H9 (cell line): Measurements from ENCODE around the gene PELO. TPM values are rescaled to one million over a fixed set of nuclear protein-coding genes. Genes with fewer than 3 reads are reported as not detected.

Experiments
- DNase-seq: peaks from one replicate; pipeline ENCODE4 v3.0.0-alpha.2; 2017
- H2AFZ ChIP-seq: one replicate; pipeline ENCODE4 v1.6.1; 2013; ENCODE audit warnings: mild to moderate bottlenecking, low read length, control low read depth, moderate library complexity
- H2AK5ac ChIP-seq: 2 replicates; pipeline ENCODE4 v1.6.1; 2013; ENCODE audit warnings: low read length, control low read depth, mixed read lengths; ENCODE audit not compliant: insufficient read length
- H2BK120ac ChIP-seq: one replicate; pipeline ENCODE4 v1.6.1; 2013; ENCODE audit warnings: low read depth, mild to moderate bottlenecking, low read length, control low read depth, inconsistent platforms; ENCODE audit not compliant: poor library complexity, severe bottlenecking
- H2BK12ac ChIP-seq: 2 replicates; pipeline ENCODE4 v1.6.1; 2013; ENCODE audit warnings: low read length, control low read depth, mixed read lengths, low read depth; ENCODE audit not compliant: insufficient read length
- H2BK15ac ChIP-seq: 2 replicates; pipeline ENCODE4 v1.6.1; 2013; ENCODE audit warnings: low read depth, low read length, control low read depth
- H2BK20ac ChIP-seq: one replicate; pipeline ENCODE4 v1.6.1; 2013; ENCODE audit warnings: low read depth, mild to moderate bottlenecking, low read length, control low read depth, inconsistent platforms; ENCODE audit not compliant: poor library complexity, severe bottlenecking
- H2BK5ac ChIP-seq: 2 replicates; pipeline ENCODE4 v1.6.1; 2013; ENCODE audit warnings: low read length, control low read depth, mixed read lengths; ENCODE audit not compliant: insufficient read length
- H3K14ac ChIP-seq: 2 replicates; pipeline ENCODE4 v1.6.1; 2013; ENCODE audit warnings: low read length, control low read depth; ENCODE audit not compliant: insufficient read depth
- H3K18ac ChIP-seq: 2 replicates; pipeline ENCODE4 v1.6.1; 2013; ENCODE audit warnings: low read depth, mild to moderate bottlenecking, mixed read lengths, low read length, control low read depth; ENCODE audit not compliant: insufficient read length
- H3K23ac ChIP-seq: 2 replicates; pipeline ENCODE4 v1.6.1; 2013; ENCODE audit warnings: low read length, control low read depth, mixed read lengths, low read depth; ENCODE audit not compliant: insufficient read length
- H3K23me2 ChIP-seq: 2 replicates; pipeline ENCODE4 v1.6.1; 2013; ENCODE audit warnings: low read depth, mild to moderate bottlenecking, mixed read lengths, low read length, control low read depth; ENCODE audit not compliant: insufficient read length, poor library complexity, severe bottlenecking
- H3K27ac ChIP-seq: 2 replicates; pipeline ENCODE4 v1.5.1; 2013; ENCODE audit warnings: low read length, control low read depth, mixed read lengths, low read depth; ENCODE audit not compliant: insufficient read length
- H3K27me3 ChIP-seq: 2 replicates; pipeline ENCODE4 v1.6.1; 2013; ENCODE audit warnings: low read length, control low read depth, inconsistent platforms; ENCODE audit not compliant: insufficient read depth
- H3K4ac ChIP-seq: 2 replicates; pipeline ENCODE4 v1.6.1; 2013; ENCODE audit warnings: low read depth, mild to moderate bottlenecking, control low read depth, inconsistent platforms, low read length, moderate library complexity
- H3K4me1 ChIP-seq: 2 replicates; pipeline ENCODE4 v1.6.1; 2013; ENCODE audit warnings: low read length, control low read depth, inconsistent platforms; ENCODE audit not compliant: insufficient read depth
- H3K4me2 ChIP-seq: 2 replicates; pipeline ENCODE4 v1.6.1; 2013; ENCODE audit warnings: low read length, control low read depth, mixed read lengths; ENCODE audit not compliant: insufficient read length, insufficient read depth
- H3K56ac ChIP-seq: 2 replicates; pipeline ENCODE4 v1.6.1; 2013; ENCODE audit warnings: low read depth, mild to moderate bottlenecking, mixed read lengths, low read length, control low read depth; ENCODE audit not compliant: insufficient read length
- H3K79me1 ChIP-seq: 2 replicates; pipeline ENCODE4 v1.6.1; 2013; ENCODE audit warnings: low read depth, mild to moderate bottlenecking, moderate library complexity, low read length, control low read depth, inconsistent platforms; ENCODE audit not compliant: insufficient read depth, poor library complexity, severe bottlenecking
- H3K79me2 ChIP-seq: 2 replicates; pipeline ENCODE4 v1.6.1; 2013; ENCODE audit warnings: low read length, control low read depth, inconsistent platforms; ENCODE audit not compliant: insufficient read depth
- H3K9ac ChIP-seq: 2 replicates; pipeline ENCODE4 v1.6.1; 2013; ENCODE audit warnings: low read length, control low read depth, mixed read lengths; ENCODE audit not compliant: insufficient read length; ENCODE audit errors: extremely low read depth
- H3K9me3 ChIP-seq: one replicate; pipeline ENCODE4 v1.6.1; 2013; ENCODE audit warnings: low read depth, low read length, inconsistent platforms; ENCODE audit not compliant: control insufficient read depth
- H3T11ph ChIP-seq: one replicate; pipeline ENCODE4 v1.6.1; 2013; ENCODE audit warnings: mild to moderate bottlenecking, low read length, control low read depth, inconsistent platforms
- H4K20me1 ChIP-seq: one replicate; pipeline ENCODE4 v1.6.1; 2013; ENCODE audit not compliant: control insufficient read depth, insufficient read length, insufficient read depth
- H4K5ac ChIP-seq: 2 replicates; pipeline ENCODE4 v1.6.1; 2013; ENCODE audit warnings: low read depth, mild to moderate bottlenecking, mixed read lengths, low read length, control low read depth; ENCODE audit not compliant: insufficient read length
- H4K8ac ChIP-seq: replicated peaks from 2 replicates; pipeline ENCODE4 v1.6.1; 2013; ENCODE audit warnings: low read length, control low read depth, mixed read lengths, low read depth; ENCODE audit not compliant: insufficient read length
- H4K91ac ChIP-seq: 2 replicates; pipeline ENCODE4 v1.6.1; 2013; ENCODE audit warnings: low read depth, mild to moderate bottlenecking, moderate library complexity, mixed read lengths, low read length, control low read depth; ENCODE audit not compliant: insufficient read length
- H3K27ac Mint-ChIP-seq, 3 experiments: 2 replicates in 2 of 3; 3 replicates in 1 of 3; pipeline ENCODE4 v1.8.0; 2020 to 2021; ENCODE audit warnings: mixed read lengths in 3 of 3, mild to moderate bottlenecking in 1 of 3, moderate library complexity in 1 of 3
- H3K27me3 Mint-ChIP-seq: 2 replicates; pipeline ENCODE4 v1.8.0; 2021; ENCODE audit warnings: low read depth, mild to moderate bottlenecking, moderate library complexity, mixed read lengths
- H3K36me3 Mint-ChIP-seq, 3 experiments: 2 replicates in 2 of 3; 3 replicates in 1 of 3; pipeline ENCODE4 v1.8.0; 2020 to 2021; ENCODE audit warnings: low read depth in 3 of 3, mixed read lengths in 3 of 3; ENCODE audit not compliant: insufficient read depth in 1 of 3
- H3K4me1 Mint-ChIP-seq, 2 experiments: 2 replicates each; pipeline ENCODE4 v1.8.0; 2020; ENCODE audit warnings: mixed read lengths in 2 of 2
- H3K4me3 Mint-ChIP-seq, 2 experiments: 2 replicates in 1 of 2; 3 replicates in 1 of 2; pipeline ENCODE4 v1.8.0; 2020 to 2021; ENCODE audit warnings: mild to moderate bottlenecking in 2 of 2, mixed read lengths in 2 of 2, moderate library complexity in 1 of 2
- H3K9me3 Mint-ChIP-seq, 2 experiments: 2 replicates in 1 of 2; 3 replicates in 1 of 2; pipeline ENCODE4 v1.8.0; 2020; ENCODE audit warnings: mild to moderate bottlenecking in 2 of 2, mixed read lengths in 2 of 2, moderate library complexity in 1 of 2
- CTCF ChIP-seq: fragments of 200-600 bp; sonication (generic); conservative IDR thresholded peaks from 3 replicates; pipeline ENCODE4 v1.8.0; 2021; ENCODE audit warnings: antibody characterized with exemption, mild to moderate bottlenecking
- WGBS: extraction: QIAGEN DNeasy Blood & Tissue Kit; methylation state at CpG from one replicate; pipeline ENCODE4 v1.1.7; 2013; ENCODE audit warnings: missing lambda C conversion rate, low lambda C conversion rate, mixed read lengths; ENCODE audit not compliant: insufficient read length; ENCODE audit errors: extremely low coverage; 5-methylcytosine and 5-hydroxymethylcytosine counted together
- total RNA-seq: library from RNA; stranded (reverse); gene quantifications from 2 replicates; pipeline ENCODE4 v1.2.1, GENCODE V29; 2021

Gene PELO
- total RNA-seq, 1 experiment from 2014 or later = 20.3 TPM

GRCh38 chr5:52748590-52748989 is 39.1 kb upstream of the PELO start:
- WGBS = no CpG with 5 or more reads among the region's 1 CpG
- no peak overlapping the region for H2AFZ ChIP-seq

More at GRCh38 chr5:52748590-52748989, 39.1 kb upstream of the PELO start:
- no peak overlapping the region for H3K4me2 ChIP-seq
- H2BK15ac ChIP-seq = no peak overlapping the region
- H2BK120ac ChIP-seq = no peak overlapping the region
- no peak overlapping the region for H3K56ac ChIP-seq
- no peaks in the 10 kb centered on the region for H3K23me2 ChIP-seq
- no peaks in the 10 kb centered on the region for H3K27me3 Mint-ChIP-seq
- DNase-seq = no peak
- no peak overlapping the region for H2BK12ac ChIP-seq
- H3K23ac ChIP-seq = no peak overlapping the region
- H3K9ac ChIP-seq = no peak overlapping the region
- H2BK20ac ChIP-seq = no peak overlapping the region
- H2AK5ac ChIP-seq = no peak overlapping the region
- H4K8ac ChIP-seq = no peak overlapping the region
- H3K36me3 Mint-ChIP-seq = no peaks in the 10 kb centered on the region
- H3K27ac ChIP-seq = no peak overlapping the region
- H4K20me1 ChIP-seq = no peaks in the 10 kb centered on the region
- H4K5ac ChIP-seq = no peak overlapping the region
- H3K4me1 Mint-ChIP-seq = peaks cover 12 to 13% of the 10 kb centered on the region in 2 experiments
- no peaks in the 10 kb centered on the region for H3K79me1 ChIP-seq
- no peak overlapping the region for H3T11ph ChIP-seq
- H3K18ac ChIP-seq = no peak overlapping the region
- H3K4me1 ChIP-seq = peaks cover 4% of the 10 kb centered on the region; the same call in 1 of the 2 replicates
- H2BK5ac ChIP-seq = no peak overlapping the region
- H3K14ac ChIP-seq = no peak overlapping the region
- no peak overlapping the region for H3K4me3 Mint-ChIP-seq
- H3K4ac ChIP-seq = no peak overlapping the region
- no peak overlapping the region for H4K91ac ChIP-seq
- TF ChIP-seq CTCF = no peak
- no peaks in the 10 kb centered on the region for H3K9me3 ChIP-seq
- H3K27me3 ChIP-seq = no peaks in the 10 kb centered on the region
- no peak overlapping the region for H3K27ac Mint-ChIP-seq
- no peaks in the 10 kb centered on the region for H3K9me3 Mint-ChIP-seq
- H3K79me2 ChIP-seq = no peaks in the 10 kb centered on the region
